ENCODE results near the gene CGN. TPM values are rescaled to one million over a fixed set of nuclear protein-coding genes. Genes with fewer than 3 reads are reported as not detected.
A peak's percentile ranks its signal among the peaks of the same experiment; 100 is the strongest.

Gene CGN
- total RNA-seq, 2 experiments from 2014 or later = 0.08 to 0.28 TPM

- no peak overlapping the region for H3K27ac ChIP-seq (ENCODE audit: low read depth in 1 of 2, low read length in 2 of 2)
- H3K9me3 Mint-ChIP-seq = no peaks in the 10 kb centered on the region
- CTCF ChIA-PET = interaction anchor here (0.6 to 0.9 kb wide), 2 partner anchors 12 to 22 kb away, joined by 3 read pairs; no protein-coding TSS in a partner anchor
- no peak for ATAC-seq (ENCODE audit: poor library complexity)
- intact Hi-C loops (cut with DNase I, micrococcal nuclease) = no loop called here
- no peaks in the 10 kb centered on the region for H3K4me1 ChIP-seq (ENCODE audit: insufficient read depth, low read length)
- H3K36me3 ChIP-seq (ENCODE audit: insufficient read depth, low read length) = no peaks in the 10 kb centered on the region
- no peak overlapping the region for H3K4me3 ChIP-seq (ENCODE audit: low read length)
- TF ChIP-seq CTCF (IDR thresholded peaks at IDR 0.05) = no peak
- no peak overlapping the region for H3K27ac Mint-ChIP-seq
- no peaks in the 10 kb centered on the region for H3K4me1 Mint-ChIP-seq (ENCODE audit: low read depth)
- no peak overlapping the region for H3K4me3 Mint-ChIP-seq
- H3K9me3 ChIP-seq (ENCODE audit: control insufficient read depth in 1 of 2, insufficient read depth in 1 of 2, low read length in 2 of 2) = no peaks in the 10 kb centered on the region
- peak in 1 of 14 experiments; percentile 24 for DNase-seq
- POLR2A ChIA-PET = interaction anchor here (1.2 kb wide), 1 partner anchor 16 kb away, joined by 6 read pairs; the partner anchor contains the start of gene CGN
- H3K27me3 ChIP-seq (ENCODE audit: control insufficient read depth in 1 of 2, insufficient read depth in 2 of 2, low read length in 2 of 2) = no peaks in the 10 kb centered on the region
- H3K27me3 Mint-ChIP-seq = peaks cover 5% of the 10 kb centered on the region
- no peaks in the 10 kb centered on the region for H3K36me3 Mint-ChIP-seq (ENCODE audit: low read depth)
Observed at GRCh38 chr1:151494741-151495281, 16.4 kb upstream of the CGN start.

GRCh38 chr1:151495316-151495715 is 15.9 kb upstream of the CGN start:
- Histone ChIP-seq H3K27me3 (ENCODE audit: control insufficient read depth in 1 of 2, insufficient read depth in 2 of 2, low read length in 2 of 2) (no peaks in the 10 kb centered on the region), H3K36me3 (ENCODE audit: insufficient read depth, low read length) (no peaks in the 10 kb centered on the region), H3K27ac (ENCODE audit: low read depth in 1 of 2, low read length in 2 of 2) (no peak overlapping the region), H3K9me3 (ENCODE audit: control insufficient read depth in 1 of 2, insufficient read depth in 1 of 2, low read length in 2 of 2) (no peaks in the 10 kb centered on the region), H3K4me3 (ENCODE audit: low read length) (no peak overlapping the region), H3K4me1 (ENCODE audit: insufficient read depth, low read length) (no peaks in the 10 kb centered on the region)
- no peaks in the 10 kb centered on the region for H3K9me3 Mint-ChIP-seq
- ATAC-seq (ENCODE audit: poor library complexity) = no peak
- H3K36me3 Mint-ChIP-seq (ENCODE audit: low read depth) = no peaks in the 10 kb centered on the region
- DNase-seq = no peak
- ChIA-PET POLR2A (no interaction called here), CTCF (interaction anchor here (0.9 kb wide), 1 partner anchor 23 kb away, joined by 3 read pairs; no protein-coding TSS in a partner anchor)
- intact Hi-C loops (cut with DNase I, micrococcal nuclease) = no loop called here
- H3K27ac Mint-ChIP-seq = no peak overlapping the region
- TF ChIP-seq CTCF (IDR thresholded peaks at IDR 0.05) = no peak
- no peak overlapping the region for H3K4me3 Mint-ChIP-seq
- no peaks in the 10 kb centered on the region for H3K4me1 Mint-ChIP-seq (ENCODE audit: low read depth)
- H3K27me3 Mint-ChIP-seq = peaks cover 6% of the 10 kb centered on the region

- Mint-ChIP-seq H3K27ac (no peak overlapping the region), H3K4me3 (no peak overlapping the region), H3K27me3 (peaks cover 6% of the 10 kb centered on the region), H3K4me1 (ENCODE audit: low read depth) (no peaks in the 10 kb centered on the region), H3K9me3 (no peaks in the 10 kb centered on the region), H3K36me3 (ENCODE audit: low read depth) (no peaks in the 10 kb centered on the region)
- Histone ChIP-seq H3K4me3 (ENCODE audit: low read length) (no peak overlapping the region), H3K27ac (ENCODE audit: low read depth in 1 of 2, low read length in 2 of 2) (no peak overlapping the region), H3K36me3 (ENCODE audit: insufficient read depth, low read length) (no peaks in the 10 kb centered on the region), H3K4me1 (ENCODE audit: insufficient read depth, low read length) (no peaks in the 10 kb centered on the region), H3K9me3 (ENCODE audit: control insufficient read depth in 1 of 2, insufficient read depth in 1 of 2, low read length in 2 of 2) (no peaks in the 10 kb centered on the region), H3K27me3 (ENCODE audit: control insufficient read depth in 1 of 2, insufficient read depth in 2 of 2, low read length in 2 of 2) (no peaks in the 10 kb centered on the region)
- DNase-seq (no peak), ATAC-seq (ENCODE audit: poor library complexity) (no peak)
- TF ChIP-seq CTCF (IDR thresholded peaks at IDR 0.05) = no peak
- ChIA-PET POLR2A (no interaction called here), CTCF (no interaction called here)
- intact Hi-C loops (cut with DNase I, micrococcal nuclease) = no loop called here
Observed at GRCh38 chr1:151499365-151499764, 11.8 kb upstream of the CGN start.
